Right atrium auricular region (tissue), 2 donors: ENCODE data around the gene PAFAH1B1. TPM values are rescaled to one million over a fixed set of nuclear protein-coding genes. Genes with fewer than 3 reads are reported as not detected.

Experiments used
- DNase-seq: peaks from one replicate; pipeline ENCODE4 v3.0.0-alpha.2; 2019; ENCODE audit warnings: low spot score
- H3K27ac ChIP-seq, 2 donors: fragments of 200-600 bp; sonication (generic); 1 replicate in 1 of 2; 2 replicates in 1 of 2; pipeline ENCODE4 v1.5.1; 2016 to 2019
- H3K27me3 ChIP-seq, 2 donors: fragments of 200-600 bp; sonication (generic); one replicate each; pipeline versions ENCODE4 v1.5.1 to v1.6.0; 2017 to 2019
- H3K36me3 ChIP-seq: fragments of 200-600 bp; sonication (generic); one replicate; pipeline ENCODE4 v1.5.1; 2016
- H3K4me1 ChIP-seq, 2 donors: fragments of 200-600 bp; sonication (generic); one replicate each; pipeline versions ENCODE4 v1.5.1 to v1.6.0; 2017 to 2019
- H3K4me3 ChIP-seq, 2 donors: fragments of 200-600 bp; sonication (generic); 1 replicate in 1 of 2; 2 replicates in 1 of 2; pipeline ENCODE4 v1.5.1; 2017 to 2019; ENCODE audit warnings: mild to moderate bottlenecking in 1 of 2, moderate library complexity in 1 of 2
- H3K9me3 ChIP-seq, 2 donors: fragments of 200-600 bp; sonication (generic); one replicate each; pipeline ENCODE4 v1.5.1; 2019
- CTCF ChIP-seq, 2 donors: fragments of 200-600 bp; sonication (generic); IDR thresholded peaks; one replicate each; pipeline ENCODE4 v1.5.1; 2019; ENCODE audit warnings: antibody characterized with exemption in 2 of 2
- total RNA-seq, 2 donors: library from RNA; depleted of rRNA; stranded (reverse); fragments of >200 nt; gene quantifications; one replicate each; pipeline ENCODE4 v1.1.0, GENCODE V29; 2016

The PAFAH1B1 gene
- total RNA-seq, 2 donors from 2014 or later: 55.4 to 71.6 TPM

- Histone ChIP-seq H3K27me3 (peaks cover 0 to 7% of the 10 kb centered on the region in 2 donors), H3K27ac (no peak overlapping the region), H3K4me3 (no peak overlapping the region), H3K9me3 (no peaks in the 10 kb centered on the region), H3K36me3 (no peaks in the 10 kb centered on the region), H3K4me1 (no peaks in the 10 kb centered on the region)
- no peak for DNase-seq
- no peak for TF ChIP-seq CTCF (IDR thresholded peaks at IDR 0.05)
These were observed 41.5 kb upstream of the PAFAH1B1 start for GRCh38 chr17:2551928-2552327.

GRCh38 chr17:2560658-2561057 lies 32.8 kb upstream of the PAFAH1B1 start:
- Histone ChIP-seq H3K36me3 (no peaks in the 10 kb centered on the region), H3K4me1 (no peaks in the 10 kb centered on the region), H3K27ac (no peak overlapping the region), H3K9me3 (peaks cover 0 to 4% of the 10 kb centered on the region in 2 donors), H3K4me3 (no peak overlapping the region), H3K27me3 (no peaks in the 10 kb centered on the region)
- DNase-seq: no peak
- TF ChIP-seq CTCF (IDR thresholded peaks at IDR 0.05): no peak

GRCh38 chr17:2562162-2562858 lies 31.1 kb upstream of the PAFAH1B1 start:
- Histone ChIP-seq H3K4me1 (no peaks in the 10 kb centered on the region), H3K36me3 (no peaks in the 10 kb centered on the region), H3K4me3 (no peak overlapping the region), H3K9me3 (peaks cover 0 to 4% of the 10 kb centered on the region in 2 donors), H3K27me3 (no peaks in the 10 kb centered on the region), H3K27ac (no peak overlapping the region)
- no peak for DNase-seq
- TF ChIP-seq CTCF (IDR thresholded peaks at IDR 0.05): no peak

- Histone ChIP-seq H3K4me3 (no peak overlapping the region), H3K36me3 (no peaks in the 10 kb centered on the region), H3K4me1 (no peaks in the 10 kb centered on the region), H3K27me3 (no peaks in the 10 kb centered on the region), H3K27ac (no peak overlapping the region), H3K9me3 (peaks cover 0 to 4% of the 10 kb centered on the region in 2 donors)
- no peak for DNase-seq
- no peak for TF ChIP-seq CTCF (IDR thresholded peaks at IDR 0.05)
These were observed 30.4 kb upstream of the PAFAH1B1 start for GRCh38 chr17:2563061-2563460.

- H3K9me3 ChIP-seq: peaks cover 0 to 4% of the 10 kb centered on the region in 2 donors
- TF ChIP-seq CTCF (IDR thresholded peaks at IDR 0.05): no peak
- H3K36me3 ChIP-seq: no peaks in the 10 kb centered on the region
- DNase-seq: no peak
- H3K4me3 ChIP-seq: no peak overlapping the region
- no peak overlapping the region for H3K27ac ChIP-seq
- no peaks in the 10 kb centered on the region for H3K27me3 ChIP-seq
- H3K4me1 ChIP-seq: no peaks in the 10 kb centered on the region
These were observed 29.9 kb upstream of the PAFAH1B1 start for GRCh38 chr17:2563543-2563942.

GRCh38 chr17:2564877-2565276 lies 28.6 kb upstream of the PAFAH1B1 start:
- Histone ChIP-seq H3K9me3 (peaks cover 0 to 4% of the 10 kb centered on the region in 2 donors), H3K27ac (no peak overlapping the region), H3K4me3 (no peak overlapping the region), H3K36me3 (no peaks in the 10 kb centered on the region), H3K4me1 (no peaks in the 10 kb centered on the region), H3K27me3 (no peaks in the 10 kb centered on the region)
- no peak for DNase-seq
- no peak for TF ChIP-seq CTCF (IDR thresholded peaks at IDR 0.05)
